Retinal pigment epithelial cell (primary cell): Measurements from ENCODE around the gene CCN2.

ENCODE experiments used
- DNase-seq: peaks from one replicate; pipeline ENCODE4 v3.0.0-alpha.2; 2010; ENCODE audit warnings: low read depth
- H3K4me3 ChIP-seq: 2 replicates; pipeline ENCODE4 v1.5.1; 2011; ENCODE audit warnings: mild to moderate bottlenecking, low read length, control low read depth, moderate library complexity
- TF ChIP-seq, protein P1 (sequence below): conservative IDR thresholded peaks from 2 replicates; pipeline ENCODE4 v1.5.1; 2011; ENCODE audit warnings: low read depth, low read length, control low read depth, inconsistent platforms

Gene CCN2, protein sequence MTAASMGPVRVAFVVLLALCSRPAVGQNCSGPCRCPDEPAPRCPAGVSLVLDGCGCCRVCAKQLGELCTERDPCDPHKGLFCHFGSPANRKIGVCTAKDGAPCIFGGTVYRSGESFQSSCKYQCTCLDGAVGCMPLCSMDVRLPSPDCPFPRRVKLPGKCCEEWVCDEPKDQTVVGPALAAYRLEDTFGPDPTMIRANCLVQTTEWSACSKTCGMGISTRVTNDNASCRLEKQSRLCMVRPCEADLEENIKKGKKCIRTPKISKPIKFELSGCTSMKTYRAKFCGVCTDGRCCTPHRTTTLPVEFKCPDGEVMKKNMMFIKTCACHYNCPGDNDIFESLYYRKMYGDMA

DNA sequence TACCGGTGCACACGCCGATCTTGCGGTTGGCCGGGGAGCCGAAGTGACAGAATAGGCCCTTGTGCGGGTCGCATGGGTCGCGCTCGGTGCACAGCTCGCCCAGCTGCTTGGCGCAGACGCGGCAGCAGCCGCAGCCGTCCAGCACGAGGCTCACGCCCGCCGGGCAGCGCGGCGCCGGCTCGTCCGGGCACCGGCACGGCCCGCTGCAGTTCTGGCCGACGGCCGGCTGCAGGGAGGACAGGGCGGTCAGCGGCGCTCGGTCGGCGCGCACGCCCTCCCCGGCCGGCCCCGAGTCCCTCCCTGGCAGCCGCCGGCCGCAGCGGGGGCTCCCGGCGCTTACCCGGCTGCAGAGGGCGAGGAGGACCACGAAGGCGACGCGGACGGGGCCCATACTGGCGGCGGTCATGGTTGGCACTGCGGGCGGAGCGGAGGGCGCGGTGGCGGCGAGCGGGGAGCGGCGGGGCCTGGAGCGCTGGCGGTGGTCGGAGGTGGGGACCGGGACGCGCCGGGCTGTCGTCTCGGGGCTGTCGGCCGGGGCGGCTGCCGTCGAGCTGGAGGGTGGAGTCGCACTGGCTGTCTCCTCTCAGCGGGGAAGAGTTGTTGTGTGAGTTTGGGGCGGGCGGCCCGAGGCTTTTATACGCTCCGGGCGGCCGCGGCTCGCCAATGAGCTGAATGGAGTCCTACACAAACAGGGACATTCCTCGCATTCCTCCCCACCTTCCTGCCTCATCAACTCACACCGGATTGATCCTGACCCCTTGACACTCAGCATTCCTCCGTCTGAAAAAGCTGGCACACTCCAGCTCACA, at the start of gene CCN2:
TSS of gene CCN2 (minus strand) at position 606 of the 809 bp plus-strand sequence. CDS start at position 406, 200 bp downstream.
- DNase-seq, result peak; percentile 99
- peak within 1 kb of the TSS; percentile 79 for H3K4me3 ChIP-seq

DNA sequence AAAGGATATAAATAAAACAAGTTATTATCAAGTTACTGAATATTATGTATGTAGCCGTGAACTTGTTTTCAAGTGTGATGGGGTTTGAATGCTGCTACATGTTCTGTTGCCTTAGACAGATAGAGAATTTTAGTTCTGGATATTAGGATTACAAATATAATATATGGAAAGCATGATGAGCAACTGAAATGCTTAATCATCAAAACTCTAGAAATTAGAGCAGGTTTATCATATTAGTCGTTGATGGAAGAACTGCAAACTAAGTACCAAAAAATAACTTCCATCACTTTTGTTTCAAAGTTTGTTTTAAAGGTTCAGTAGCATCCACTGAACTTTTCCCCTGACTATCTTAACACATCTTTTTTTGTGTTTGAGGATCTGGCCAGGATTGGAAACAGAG, 49.1 kb upstream of the CCN2 start:
- no peak overlapping the region for H3K4me3 ChIP-seq
- TF ChIP-seq, protein P1, sequence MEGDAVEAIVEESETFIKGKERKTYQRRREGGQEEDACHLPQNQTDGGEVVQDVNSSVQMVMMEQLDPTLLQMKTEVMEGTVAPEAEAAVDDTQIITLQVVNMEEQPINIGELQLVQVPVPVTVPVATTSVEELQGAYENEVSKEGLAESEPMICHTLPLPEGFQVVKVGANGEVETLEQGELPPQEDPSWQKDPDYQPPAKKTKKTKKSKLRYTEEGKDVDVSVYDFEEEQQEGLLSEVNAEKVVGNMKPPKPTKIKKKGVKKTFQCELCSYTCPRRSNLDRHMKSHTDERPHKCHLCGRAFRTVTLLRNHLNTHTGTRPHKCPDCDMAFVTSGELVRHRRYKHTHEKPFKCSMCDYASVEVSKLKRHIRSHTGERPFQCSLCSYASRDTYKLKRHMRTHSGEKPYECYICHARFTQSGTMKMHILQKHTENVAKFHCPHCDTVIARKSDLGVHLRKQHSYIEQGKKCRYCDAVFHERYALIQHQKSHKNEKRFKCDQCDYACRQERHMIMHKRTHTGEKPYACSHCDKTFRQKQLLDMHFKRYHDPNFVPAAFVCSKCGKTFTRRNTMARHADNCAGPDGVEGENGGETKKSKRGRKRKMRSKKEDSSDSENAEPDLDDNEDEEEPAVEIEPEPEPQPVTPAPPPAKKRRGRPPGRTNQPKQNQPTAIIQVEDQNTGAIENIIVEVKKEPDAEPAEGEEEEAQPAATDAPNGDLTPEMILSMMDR, result no peak
- no peak for DNase-seq

More for the DNA sequence above, at the start of gene CCN2:
- TF ChIP-seq, protein P1, result no peak

DNA sequence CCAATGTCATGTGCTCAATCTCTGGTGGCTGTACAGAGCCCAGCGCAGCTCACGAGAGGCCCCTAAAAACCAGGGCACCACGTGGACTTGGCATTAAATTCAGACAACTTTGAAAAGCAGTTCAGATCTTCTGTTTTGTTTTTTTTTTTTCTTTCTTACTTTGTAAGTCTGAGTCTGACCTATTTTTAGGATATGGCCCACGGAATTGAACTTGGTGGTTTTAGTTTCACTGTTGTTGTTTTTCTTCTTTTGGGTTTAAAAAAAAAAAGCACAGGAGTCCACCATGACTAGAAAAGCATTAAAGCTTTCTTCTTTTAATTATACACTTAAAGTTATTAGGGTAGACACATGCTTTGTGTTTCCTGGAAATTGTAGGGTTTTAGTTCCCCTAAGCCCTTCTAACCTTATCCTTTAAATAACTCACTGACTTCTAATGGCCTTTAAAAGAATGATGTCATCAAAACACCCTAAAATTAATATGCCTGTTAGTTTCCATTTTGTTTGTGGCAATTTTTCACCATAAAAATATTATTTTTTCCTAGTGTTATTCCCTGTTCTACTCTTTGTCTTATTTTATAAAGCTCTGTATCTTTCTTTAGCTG, 48.5 kb upstream of the CCN2 start:
- TF ChIP-seq, protein P1, result no peak
- no peak overlapping the region for H3K4me3 ChIP-seq
- no peak for DNase-seq

DNA sequence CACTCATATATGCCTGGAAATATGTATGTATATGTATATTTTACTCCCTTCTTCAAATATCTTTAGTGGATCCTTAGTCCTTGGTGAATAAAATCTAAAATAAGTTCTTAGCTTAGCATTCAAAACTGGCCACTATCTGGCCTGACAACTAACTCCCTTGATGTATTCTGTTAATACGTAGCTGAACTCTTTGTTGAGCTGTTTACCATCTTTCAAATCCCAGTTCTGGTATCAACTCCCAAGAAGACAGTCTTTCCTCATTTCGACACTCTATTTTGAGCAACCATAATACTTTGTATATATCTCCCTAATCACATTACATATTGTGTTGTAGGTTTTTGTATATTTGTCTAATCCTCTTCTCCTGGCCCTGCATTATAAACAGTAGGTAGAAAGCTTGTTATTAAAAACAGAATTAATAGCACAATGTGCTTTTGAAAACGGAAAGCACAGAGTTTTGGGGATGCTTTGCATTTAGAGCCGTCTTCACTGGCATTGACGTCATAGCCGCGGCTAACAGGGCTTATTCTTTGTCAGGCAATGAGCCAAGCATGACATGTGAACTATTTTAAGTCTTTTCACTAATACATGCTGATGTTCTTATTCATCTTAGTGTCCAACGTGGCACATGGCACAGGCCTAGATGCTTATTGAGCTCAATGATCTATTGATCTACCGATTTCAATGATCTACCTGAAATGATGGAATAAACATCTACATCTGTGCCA, 47.2 kb upstream of the CCN2 start:
- DNase-seq, result peak; percentile 34
- no peak overlapping the region for H3K4me3 ChIP-seq
- TF ChIP-seq, protein P1, result no peak

DNA sequence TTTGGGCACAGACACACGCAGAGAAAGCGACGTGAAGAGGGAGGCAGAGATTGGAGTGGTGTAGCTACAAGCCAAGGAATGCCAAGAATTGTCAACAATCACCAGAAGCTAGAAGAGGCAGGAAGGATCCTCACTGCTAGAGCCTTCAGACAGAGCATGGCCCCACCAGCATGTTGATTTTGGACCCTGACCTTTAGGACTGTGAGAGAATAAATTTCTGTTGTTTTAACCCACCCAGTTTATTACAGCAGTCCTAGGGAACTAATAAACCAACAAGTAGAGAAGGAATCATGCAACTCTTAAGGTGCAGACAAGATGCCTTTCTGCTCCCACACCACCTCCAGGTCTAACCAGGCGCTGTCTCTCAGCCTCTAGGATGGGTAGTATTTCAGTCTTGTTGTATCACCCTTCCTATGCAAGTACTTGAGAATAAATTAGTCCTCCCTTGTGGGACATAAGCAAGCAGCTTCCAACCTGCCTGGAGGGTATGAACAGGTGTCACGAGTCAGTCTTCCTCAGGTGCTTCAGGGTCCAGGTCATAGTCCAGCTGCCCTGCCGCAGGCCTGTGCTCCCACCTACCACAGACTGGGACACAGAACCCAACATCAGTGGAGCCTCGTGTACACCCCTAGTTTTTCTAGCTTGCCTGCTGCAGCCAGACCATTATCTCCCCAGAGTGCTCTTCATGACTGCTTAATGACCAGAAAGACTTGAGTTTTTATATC, 46.4 kb upstream of the CCN2 start:
- no peak overlapping the region for H3K4me3 ChIP-seq
- no peak for DNase-seq
- TF ChIP-seq, protein P1, result no peak

DNA sequence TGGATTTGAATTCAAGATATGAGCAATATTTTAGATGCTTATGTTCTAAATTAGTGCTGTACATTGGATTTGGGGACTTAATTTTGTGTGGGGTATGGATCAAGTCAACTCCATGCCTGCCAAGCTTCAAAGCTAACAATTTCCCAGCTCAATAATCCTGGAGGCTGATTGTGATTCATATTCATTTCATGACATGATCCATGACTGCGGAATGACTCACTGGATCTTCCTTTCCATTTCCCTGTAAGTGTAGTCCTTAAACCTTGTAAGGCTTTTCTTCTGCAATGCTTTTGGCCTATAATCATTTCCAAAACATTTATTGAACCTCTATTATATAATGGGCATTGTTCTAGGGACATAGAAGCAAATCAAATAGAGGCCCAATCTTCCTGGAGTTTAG, 44.7 kb upstream of the CCN2 start:
- TF ChIP-seq, protein P1, result no peak
- H3K4me3 ChIP-seq, result no peak overlapping the region
- DNase-seq, result peak; percentile 39
